ENCODE measurements around the gene RIPK3. TPM values are rescaled to one million over a fixed set of nuclear protein-coding genes. Genes with fewer than 3 reads are reported as not detected.

Gene RIPK3
- total and polyA plus RNA-seq, 2 of the 8 experiments (the other 6 are each of a cell fraction or from before 2014, with no cell fraction given) = 0.24 to 0.39 TPM

GRCh38 chr14:24322672-24323071 lies 17.1 kb downstream of the RIPK3 start:
- no peak overlapping the region for H2BK5ac ChIP-seq (ENCODE audit: low read depth, low read length)
- H3K36me3 ChIP-seq (ENCODE audit: control insufficient read depth in 2 of 4, insufficient read depth in 4 of 4, low read length in 3 of 4) = no peaks in the 10 kb centered on the region
- no peak overlapping the region for H3K4me2 ChIP-seq (ENCODE audit: insufficient read depth in 1 of 2, low read depth in 2 of 2, low read length in 2 of 2)
- H2BK12ac ChIP-seq (ENCODE audit: low read depth, low read length) = 0 out of 2 replicates have a peak overlapping the region, but pooled peaks have one; percentile 17
- no peaks in the 10 kb centered on the region; the same call in 1 of the 2 replicates for H3K23me2 ChIP-seq (ENCODE audit: low read depth, low read length)
- H4K20me1 ChIP-seq (replicated peaks in 1 of 2; ENCODE audit: control insufficient read depth in 1 of 2, insufficient read depth in 2 of 2, low read length in 2 of 2) = no peaks in the 10 kb centered on the region
- H3K56ac ChIP-seq (replicated peaks; ENCODE audit: insufficient read length, low read depth, low read length) = no peak overlapping the region
- H3K4me3 ChIP-seq (ENCODE audit: extremely low read depth in 1 of 4, insufficient read depth in 2 of 4, low read depth in 3 of 4, low read length in 4 of 4) = no peak overlapping the region
- no peak overlapping the region for H2BK15ac ChIP-seq (ENCODE audit: low read length)
- no peak overlapping the region for H2AK5ac ChIP-seq (ENCODE audit: low read depth, low read length)
- no peak overlapping the region for H3K9ac ChIP-seq (replicated peaks in 1 of 4; ENCODE audit: extremely low read depth in 1 of 4, low read depth in 3 of 4, low read length in 3 of 4)
- no peak overlapping the region for H2AFZ ChIP-seq (ENCODE audit: low read length)
- no peak overlapping the region for H3K18ac ChIP-seq (ENCODE audit: extremely low read depth, low read length)
- DNase-seq (ENCODE audit: low read depth in 1 of 2, low spot score in 2 of 2) = no peak
- TF ChIP-seq PHF8 (conservative IDR thresholded peaks at IDR 0.05; ENCODE audit: low read depth, low read length) = no peak
- TF ChIP-seq E2F6 (IDR thresholded peaks at IDR 0.05) = no peak
- TF ChIP-seq CTCF (IDR thresholded peaks at IDR 0.05; ENCODE audit: control extremely low read depth in 1 of 3, insufficient read depth in 1 of 3, low read depth in 1 of 3, low read length in 3 of 3) = no peak
- TF ChIP-seq SAP30 (IDR thresholded peaks at IDR 0.05; ENCODE audit: insufficient read depth, insufficient replicate concordance, low read length) = no peak
- FAIRE-seq = no peak
- no peaks in the 10 kb centered on the region for H3K79me1 ChIP-seq (ENCODE audit: low read depth, low read length)
- H3K4me1 ChIP-seq (replicated peaks in 1 of 4; ENCODE audit: control insufficient read depth in 3 of 4, insufficient read depth in 4 of 4, low read length in 3 of 4) = no peaks in the 10 kb centered on the region
- CTCF ChIA-PET (ENCODE audit: partially characterized antibody) = interaction anchor here (0.6 to 27.8 kb wide), 13 partner anchors 9 to 105 kb away, joined by 3 to 664 read pairs (median 4); partner anchors contain the start of genes CBLN3, CIDEB, KHNYN and TINF2
- H3K4ac ChIP-seq (replicated peaks; ENCODE audit: insufficient read length, low read depth, low read length) = no peak overlapping the region
- no peak overlapping the region for H4K5ac ChIP-seq (ENCODE audit: insufficient read length, low read depth, low read length)
- H3K27ac ChIP-seq (ENCODE audit: low read depth, low read length) = no peak overlapping the region
- no peaks in the 10 kb centered on the region for H3K79me2 ChIP-seq (ENCODE audit: control insufficient read depth in 1 of 2, insufficient read depth in 2 of 2, low read length in 2 of 2)
- H2BK20ac ChIP-seq (ENCODE audit: low read length) = no peak overlapping the region
- H4K91ac ChIP-seq (replicated peaks; ENCODE audit: insufficient read length, low read length) = no peak overlapping the region
- H4K8ac ChIP-seq (ENCODE audit: extremely low read depth, insufficient read depth, low read length) = no peak overlapping the region; the same call in 1 of the 2 replicates
- WGBS, 2 experiments (ENCODE audit: extremely low coverage in 1 of 2, insufficient coverage in 1 of 2, insufficient read length in 1 of 2, insufficient replicate concordance in 2 of 2, low coverage in 1 of 2, low lambda C conversion rate in 2 of 2, missing lambda C conversion rate in 1 of 2) = 86% methylated on average over 9 of the region's 10 CpGs; no CpG with 5 or more reads in 1 of the 2 experiments
- POLR2A ChIA-PET (ENCODE audit: partially characterized antibody) = interaction anchor here (1.0 to 1.6 kb wide), 5 partner anchors 11 to 114 kb away, joined by 3 to 6 read pairs (median 4); partner anchors contain the start of genes ADCY4, DHRS1, NOP9 and RIPK3
- no peaks in the 10 kb centered on the region for H3K9me3 ChIP-seq (ENCODE audit: insufficient read depth in 2 of 2, low read depth in 1 of 2, low read length in 1 of 2)
- H3K23ac ChIP-seq (ENCODE audit: insufficient read length) = no peak overlapping the region
- no peak overlapping the region for H3K14ac ChIP-seq (ENCODE audit: insufficient read length)
- peaks cover 0 to 37% (median 21%) of the 10 kb centered on the region in 4 experiments; a peak in 6 of 7 replicates for H3K27me3 ChIP-seq (replicated peaks in 1 of 4; ENCODE audit: control insufficient read depth in 3 of 4, extremely low read depth in 1 of 4, insufficient read depth in 3 of 4, low read length in 3 of 4)
- no peak overlapping the region for H2BK120ac ChIP-seq (replicated peaks; ENCODE audit: low read depth, low read length)
